CD4-positive, alpha-beta T cell treated with Interleukin-15 for 1 hour (primary cell): Measurements from ENCODE around the gene DAZAP1.

Source experiments
- DNase-seq: peaks from one replicate; pipeline ENCODE4 v3.0.0-alpha.2; 2020

DAZAP1 gene

DNA sequence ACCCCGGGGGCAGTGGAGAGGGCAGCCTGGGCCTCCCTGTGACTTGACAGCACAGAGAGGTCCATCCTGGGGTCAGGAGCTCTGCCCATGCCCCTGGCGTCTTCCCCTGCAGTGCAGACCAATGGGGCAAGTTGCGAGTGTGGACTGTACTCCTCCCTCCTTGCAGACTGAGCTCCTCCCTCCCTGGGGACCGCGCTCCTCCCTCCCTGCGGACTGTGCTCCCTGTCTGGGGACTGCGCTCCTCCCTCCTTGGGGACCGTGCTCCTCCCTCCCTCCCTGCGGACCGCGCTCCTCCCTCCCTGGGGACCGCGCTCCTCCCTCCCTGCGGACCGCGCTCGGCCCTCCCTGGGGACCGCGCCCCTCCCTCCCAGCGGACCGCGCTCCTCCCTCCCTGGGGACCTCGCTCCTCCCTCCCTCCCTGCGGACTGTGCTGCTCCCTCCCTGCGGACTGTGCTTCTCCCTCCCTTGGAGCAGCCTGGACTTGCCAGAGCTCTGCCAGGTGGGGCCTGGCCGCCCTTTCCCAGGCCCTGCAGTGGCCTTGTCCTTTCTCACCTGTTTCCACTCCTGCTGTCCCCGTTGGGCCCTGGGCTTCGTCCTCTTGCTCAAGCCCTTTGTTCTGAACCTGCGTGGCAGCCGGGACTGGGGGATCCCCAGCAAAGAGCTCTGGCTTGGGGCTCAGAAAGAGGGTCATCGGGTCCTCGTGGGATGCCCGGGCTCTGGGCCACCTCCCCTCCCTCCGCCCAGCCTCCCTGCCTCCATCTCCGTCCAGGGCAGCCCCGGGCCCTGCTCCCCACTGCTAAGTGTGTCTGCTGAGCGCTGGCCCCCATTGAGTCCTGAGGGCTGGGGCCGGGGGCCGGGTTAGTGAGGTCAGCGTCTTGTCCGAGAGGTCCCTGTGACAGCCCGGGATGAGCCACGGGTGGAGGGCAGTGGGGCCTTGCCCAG, 12.9 kb upstream of the DAZAP1 start:
- DNase-seq = no peak

GRCh38 chr19:1395194-1396018, 12.0 kb upstream of the DAZAP1 start:
- DNase-seq = no peak

GRCh38 chr19:1396019-1396767, 11.2 kb upstream of the DAZAP1 start:
- DNase-seq = no peak

GRCh38 chr19:1396768-1397679, 10.4 kb upstream of the DAZAP1 start:
- DNase-seq = no peak

DNA sequence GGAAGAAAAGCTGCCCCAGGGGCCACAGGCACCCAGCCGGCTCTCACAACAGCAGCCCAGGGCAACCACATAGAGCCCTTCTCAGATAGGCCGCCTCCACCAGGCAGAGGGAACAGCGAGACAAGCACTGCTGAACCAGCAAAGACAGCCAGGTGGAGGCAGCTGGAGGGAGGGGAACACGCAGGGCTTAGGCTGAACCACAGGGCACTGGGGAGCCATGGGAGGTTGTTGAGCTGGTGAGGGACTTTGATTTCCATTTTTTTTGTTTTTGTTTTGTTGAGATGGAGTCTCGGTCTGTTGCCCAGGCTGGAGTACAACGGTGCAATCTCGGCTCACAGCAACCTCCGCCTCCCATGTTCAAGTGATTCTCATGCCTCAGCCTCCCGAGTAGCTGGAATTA, 9.5 kb upstream of the DAZAP1 start:
- DNase-seq = no peak

DNA sequence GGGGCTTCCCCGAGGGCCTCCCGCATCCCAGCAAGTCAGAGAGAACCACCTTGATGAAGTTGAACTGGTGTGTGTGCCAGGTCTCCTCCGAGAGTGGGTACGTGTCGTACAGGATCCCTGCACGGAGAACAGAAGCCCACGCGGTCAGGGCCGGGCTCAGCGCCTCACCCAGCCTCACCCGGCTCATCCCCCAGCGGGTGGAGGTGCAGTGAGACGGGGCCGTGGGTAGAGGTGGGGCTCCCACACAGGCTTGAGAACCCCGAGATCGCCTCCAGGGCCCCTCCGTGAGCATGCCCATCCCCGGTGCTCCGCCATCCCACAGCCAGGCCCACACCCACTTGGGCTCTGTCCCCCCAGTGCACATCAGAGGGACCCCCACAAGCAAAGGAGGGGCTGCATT, 8.3 kb upstream of the DAZAP1 start:
- no peak for DNase-seq

- DNase-seq = no peak
Observed at GRCh38 chr19:1399745-1400144, 7.6 kb upstream of the DAZAP1 start.

DNA sequence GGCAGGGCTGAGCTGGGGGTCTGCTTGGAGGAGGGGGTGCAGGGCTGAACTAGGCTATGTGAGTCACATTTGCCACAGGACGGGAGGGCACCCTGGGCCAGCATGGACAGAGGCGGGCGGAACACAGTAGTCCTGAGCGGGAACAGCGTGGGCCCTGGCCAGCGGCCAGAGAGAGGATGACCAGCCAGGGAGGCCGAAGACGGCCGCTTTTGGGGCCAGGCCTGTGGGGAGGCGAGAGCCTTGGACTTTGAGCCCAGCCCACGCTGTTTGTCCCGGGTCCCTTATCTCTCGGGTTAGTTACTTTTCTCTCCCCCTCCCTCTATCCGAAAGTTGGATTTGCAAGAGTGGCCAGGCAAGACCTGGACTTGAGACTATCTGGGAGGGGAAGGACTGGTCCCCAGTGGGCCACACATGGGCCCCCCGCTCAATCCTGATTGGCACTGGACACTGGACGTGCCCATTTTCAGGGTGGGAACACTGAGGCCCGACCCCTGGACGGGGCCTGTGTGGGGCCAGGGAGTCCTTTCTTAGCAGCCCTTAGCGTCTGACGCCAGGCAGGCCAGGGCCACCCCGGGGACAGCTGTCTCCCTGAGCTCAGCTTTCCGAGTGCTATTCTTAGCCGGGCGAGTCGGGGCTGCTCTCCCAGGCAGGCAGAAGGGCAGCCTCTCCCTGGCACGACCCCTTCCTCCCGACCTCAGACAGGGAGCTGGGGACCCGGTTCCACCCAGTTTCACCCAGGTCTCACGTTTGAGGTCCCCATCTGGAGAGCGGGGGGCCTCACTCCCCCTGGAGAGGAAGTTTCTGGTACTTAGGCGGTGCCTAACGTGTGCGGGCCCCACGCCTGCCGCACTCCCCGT, 6.9 kb upstream of the DAZAP1 start:
- no peak for DNase-seq

DNA sequence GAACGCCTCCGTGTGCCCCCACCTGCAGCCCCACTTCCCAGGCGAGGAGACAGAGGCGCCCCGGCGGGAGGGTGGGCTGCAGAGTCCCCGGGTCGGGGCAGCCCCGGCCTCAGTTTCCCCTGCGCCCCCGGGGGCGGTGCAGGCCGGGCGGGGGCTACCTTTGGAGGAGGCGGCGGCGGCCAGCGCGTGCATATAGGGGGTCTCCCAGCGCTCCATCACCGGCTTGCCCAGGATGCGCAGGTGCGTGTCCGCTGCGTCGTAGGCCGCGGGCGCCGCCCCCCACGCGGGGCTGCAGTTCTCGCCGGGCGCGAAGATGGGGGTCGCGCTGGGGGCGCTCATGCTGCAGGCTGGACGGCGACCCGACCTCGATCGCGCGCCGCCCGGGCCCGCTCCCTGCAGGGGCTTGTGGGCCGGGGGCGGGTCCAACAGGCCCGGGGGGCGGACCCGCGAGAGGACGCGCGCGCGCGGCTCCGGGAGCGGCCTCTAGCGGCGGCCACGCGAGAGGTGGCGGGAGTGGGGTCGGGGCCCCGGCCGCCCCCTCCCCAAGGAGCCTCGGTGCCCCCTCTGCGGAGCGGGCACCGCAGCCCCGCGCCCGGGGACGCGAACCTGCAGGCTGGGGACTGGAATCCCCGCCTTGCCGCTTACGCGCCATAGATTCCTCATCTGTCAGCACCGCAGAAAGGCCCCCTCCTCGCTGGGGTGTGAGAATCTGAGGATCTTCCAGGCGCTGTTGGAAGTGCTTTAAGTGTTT, 6.1 kb upstream of the DAZAP1 start, which contains the start of gene GAMT:
Gene GAMT (minus strand): TSS at position 405 of the 751 bp plus-strand sequence. CDS start 66 bp downstream, at position 339.
- DNase-seq = peak; percentile 59

DNA sequence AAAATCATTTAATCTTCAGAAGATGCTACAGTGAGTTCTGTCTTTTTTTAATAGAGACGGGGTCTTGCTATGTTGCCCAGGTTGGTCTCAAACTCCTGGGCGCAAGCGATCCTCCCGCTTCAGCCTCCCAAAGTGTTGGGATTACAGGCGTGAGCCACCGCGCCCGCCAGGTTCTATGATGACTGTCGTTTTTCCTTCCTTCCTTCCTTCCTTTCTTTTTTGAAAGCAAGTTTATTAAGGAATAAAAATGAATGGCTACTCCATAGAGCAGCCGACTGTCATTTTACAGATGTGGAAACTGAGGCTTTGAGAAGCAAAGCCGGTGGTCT, 5.5 kb upstream of the DAZAP1 start:
- no peak for DNase-seq

DNA sequence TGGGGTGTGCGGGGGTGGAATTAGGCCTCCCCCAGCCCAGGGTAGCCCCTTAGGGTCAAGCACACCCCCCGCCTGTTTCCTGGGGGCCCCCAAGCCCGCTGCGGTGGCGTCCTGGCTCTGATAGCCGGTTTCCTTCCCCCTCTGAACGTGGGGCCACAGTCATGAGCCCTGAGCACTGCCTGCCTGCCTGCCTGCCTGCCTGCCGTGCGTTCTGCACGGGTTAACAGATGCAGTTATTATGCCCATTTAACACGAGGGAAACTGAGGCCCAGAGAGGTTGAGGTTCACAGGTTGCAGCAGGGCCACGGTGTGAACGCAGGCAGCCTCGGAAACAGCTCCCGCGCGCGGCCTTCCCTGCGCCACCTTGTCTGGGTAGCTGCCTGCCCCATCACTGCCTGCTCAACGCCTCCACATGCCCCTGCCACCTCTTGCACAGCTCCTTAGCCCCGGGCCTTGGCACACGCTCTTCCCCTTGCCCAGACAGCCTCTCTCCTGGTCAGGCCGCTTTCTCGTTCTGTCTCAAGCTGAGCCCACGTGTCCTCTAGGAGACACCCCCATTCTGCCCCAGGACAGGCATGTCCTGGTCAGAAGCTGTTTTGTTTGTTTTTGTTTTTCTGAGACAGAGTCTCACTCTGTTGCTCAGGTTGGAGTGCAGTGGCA, 4.8 kb upstream of the DAZAP1 start:
- DNase-seq = no peak

GRCh38 chr19:1406774-1407527, 435 bp upstream of the DAZAP1 start:
- DNase-seq = peak; percentile 99

GRCh38 chr19:1408300-1409203, 1.2 kb downstream of the DAZAP1 start:
- peak; percentile 61 for DNase-seq

DNA sequence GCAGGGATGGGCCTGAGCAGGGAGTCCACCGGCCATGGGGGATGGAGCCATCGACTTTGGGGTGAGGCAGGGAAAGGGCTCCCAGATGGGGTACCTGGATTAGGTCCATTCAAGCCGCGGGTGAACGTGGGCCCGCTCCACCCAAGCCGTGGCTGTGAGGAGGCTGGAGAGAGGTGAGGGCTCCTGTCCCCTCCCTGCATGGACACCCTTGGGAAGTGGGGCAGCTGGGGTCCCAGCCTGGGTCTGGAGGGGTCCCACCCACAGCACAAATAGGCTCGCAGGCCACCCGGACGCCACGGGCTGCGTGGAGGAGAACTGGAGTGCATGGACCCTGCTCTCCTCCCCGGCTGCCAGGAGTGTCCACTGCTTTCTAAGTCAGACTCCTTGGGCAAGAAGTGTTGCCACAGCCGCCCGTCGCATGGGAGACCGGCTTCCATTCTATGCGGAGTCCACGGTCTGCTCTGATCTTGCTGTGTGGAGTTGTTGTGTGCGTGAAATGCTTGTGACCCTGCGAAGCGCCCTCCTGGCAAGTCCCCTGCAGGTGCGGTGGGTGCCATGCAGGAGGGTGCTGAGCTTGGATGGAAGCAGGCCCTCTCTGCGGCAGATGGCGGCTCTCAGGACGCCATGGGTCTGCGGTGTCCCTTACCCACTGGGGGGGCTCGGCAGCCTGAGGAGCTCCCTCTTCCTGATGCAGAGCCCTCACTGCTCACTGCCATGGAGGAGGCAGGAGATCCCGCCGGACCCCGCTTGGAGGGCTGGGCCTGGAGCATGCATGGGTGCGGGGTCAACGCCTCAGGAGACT, 2.0 kb downstream of the DAZAP1 start:
- DNase-seq = no peak

DNA sequence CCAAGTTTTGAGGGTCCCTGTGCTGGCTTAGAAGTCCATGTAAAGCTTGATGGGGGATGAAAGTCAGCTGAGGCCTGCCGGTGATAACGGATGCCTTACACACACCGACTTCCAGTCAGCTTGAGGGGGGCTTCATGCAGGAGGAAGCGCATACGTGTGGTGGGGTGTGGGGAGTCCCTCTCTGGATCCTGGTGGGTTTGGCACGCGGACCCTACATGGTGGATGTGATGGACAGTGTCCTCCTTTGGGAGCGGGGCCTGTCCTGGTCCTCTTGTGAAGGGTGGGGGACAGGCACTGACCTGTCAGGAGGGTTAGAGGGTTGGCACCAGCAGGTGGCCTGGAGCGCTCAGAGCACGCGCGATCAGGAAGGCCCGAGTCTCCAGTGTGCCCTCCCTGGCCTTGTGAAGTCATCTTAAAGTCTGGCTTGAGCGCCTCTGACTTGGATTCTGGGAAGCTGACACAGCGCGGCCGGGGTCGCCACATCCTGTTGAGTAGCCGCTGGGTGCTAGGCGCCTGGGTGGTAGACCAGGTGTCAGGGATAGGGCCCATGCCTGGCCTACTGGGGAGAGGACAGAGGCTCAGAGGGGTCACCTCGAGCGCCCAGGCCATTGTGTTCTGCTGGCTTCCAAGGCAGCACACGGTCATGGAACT, 2.9 kb downstream of the DAZAP1 start:
- DNase-seq = no peak

DNA sequence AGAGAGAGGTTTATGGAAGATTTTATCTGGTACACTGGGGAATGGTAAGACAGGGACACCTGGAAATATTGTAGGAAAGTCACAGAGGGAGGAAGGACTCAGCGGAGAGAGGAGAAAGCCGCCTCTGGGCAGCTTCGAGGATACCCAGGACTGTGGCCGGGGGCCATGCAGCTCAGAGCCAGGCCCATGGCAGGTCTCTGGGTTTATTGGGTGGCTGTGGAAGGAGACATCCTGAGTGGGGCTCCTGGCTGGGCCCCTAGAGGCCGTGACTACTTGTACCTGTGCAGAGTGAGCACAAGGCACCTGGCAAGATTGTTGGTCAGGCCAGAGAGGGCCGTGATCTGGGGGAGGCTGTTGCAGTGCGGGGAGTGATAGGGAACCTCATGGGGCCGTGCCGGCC, 3.4 kb downstream of the DAZAP1 start:
- no peak for DNase-seq
